Endothelial cell of umbilical vein (primary cell): Measurements from ENCODE around the gene PPM1M. TPM values are rescaled to one million over a fixed set of nuclear protein-coding genes. Genes with fewer than 3 reads are reported as not detected.

Experiments
- BruUV-seq: library from RNA; stranded (reverse); fragments of 400-500 nt; replicated peaks from 2 replicates; lab custom pipeline; 2021; lab: Mats Ljungman, UMichigan
- CTCF ChIA-PET: fragments of 300-600, 350-600 bp; sonication (Branson Sonifier 250); formaldehyde crosslinking; loops from one replicate; lab custom pipeline; 2021; ENCODE audit warnings: antibody characterized with exemption, inconsistent platforms; lab: Charles Lee
- POLR2A ChIA-PET: fragments of 300-600, 350-600 bp; sonication (Branson Sonifier 250); formaldehyde crosslinking; loops from one replicate; lab custom pipeline; 2021; ENCODE audit warnings: antibody characterized with exemption, inconsistent platforms; lab: Charles Lee
- DNase-seq: peaks from one replicate; pipeline ENCODE4 v3.0.0-alpha.2; 2011; ENCODE audit warnings: low read depth, low spot score
- FAIRE-seq: peaks from 2 replicates; lab custom pipeline; 2011; peaks lifted over from hg19 to GRCh38; lab: Jason Lieb, UNC
- H2AFZ ChIP-seq: 2 replicates; pipeline ENCODE4 v1.6.0; 2012; ENCODE audit warnings: low read depth, low read length, control low read depth, inconsistent platforms
- H3K27ac ChIP-seq: 2 replicates; pipeline ENCODE4 v1.5.1; 2011; ENCODE audit warnings: low read depth, mild to moderate bottlenecking, control low read depth, low read length, moderate library complexity; ENCODE audit not compliant: insufficient read depth
- H3K27me3 ChIP-seq, 2 experiments: 2 replicates each; pipeline versions ENCODE4 v1.6.0 to v1.6.1; 2011; ENCODE audit warnings: low read length in 2 of 2, mixed read lengths in 1 of 2; ENCODE audit not compliant: control insufficient read depth in 2 of 2, insufficient read depth in 2 of 2
- H3K36me3 ChIP-seq, 2 experiments: 2 replicates in 1 of 2; 3 replicates in 1 of 2; pipeline ENCODE4 v1.5.1; 2011; ENCODE audit warnings: low read length in 2 of 2, mild to moderate bottlenecking in 1 of 2, moderate library complexity in 1 of 2; ENCODE audit not compliant: control insufficient read depth in 2 of 2, insufficient read depth in 2 of 2; ENCODE audit errors: extremely low read depth in 1 of 2
- H3K4me1 ChIP-seq: 3 replicates; pipeline ENCODE4 v1.5.1; 2011; ENCODE audit warnings: mild to moderate bottlenecking, low read length; ENCODE audit not compliant: control insufficient read depth, insufficient read depth; ENCODE audit errors: extremely low read depth
- H3K4me2 ChIP-seq: 2 replicates; pipeline ENCODE4 v1.6.1; 2011; ENCODE audit warnings: low read length, control low read depth, mixed read lengths; ENCODE audit not compliant: insufficient read depth
- H3K4me3 ChIP-seq, 3 experiments: fragments of 200-600 bp in 1 of 3; sonication (generic), shearing (Covaris generic) in 1 of 3; replicated peaks in 1 of 3; 2 replicates each; pipeline ENCODE4 v1.5.1; 2011 to 2016; ENCODE audit warnings: control low read depth in 3 of 3, low read length in 3 of 3, mild to moderate bottlenecking in 2 of 3, inconsistent platforms in 1 of 3, low read depth in 1 of 3, moderate library complexity in 1 of 3; ENCODE audit not compliant: insufficient read depth in 1 of 3
- H3K79me2 ChIP-seq: 2 replicates; pipeline ENCODE4 v1.6.0; 2012; ENCODE audit warnings: low read length, inconsistent platforms; ENCODE audit not compliant: control insufficient read depth, insufficient read depth
- H3K9ac ChIP-seq: replicated peaks from 2 replicates; pipeline ENCODE3; 2011; ENCODE audit warnings: low read length, control low read depth; ENCODE audit not compliant: insufficient read depth; ENCODE audit errors: extremely low read depth
- H3K9me1 ChIP-seq: replicated peaks from 3 replicates; pipeline ENCODE4 v1.6.0; 2011; ENCODE audit warnings: mild to moderate bottlenecking, low read length; ENCODE audit not compliant: control insufficient read depth, insufficient read depth; ENCODE audit errors: extremely low read depth
- H3K9me3 ChIP-seq: replicated peaks from 2 replicates; pipeline ENCODE4 v1.5.1; 2012; ENCODE audit warnings: low read length, inconsistent platforms; ENCODE audit not compliant: control insufficient read depth, insufficient read depth
- H4K20me1 ChIP-seq: replicated peaks from 2 replicates; pipeline ENCODE3; 2011; ENCODE audit warnings: mild to moderate bottlenecking, low read length; ENCODE audit not compliant: control insufficient read depth, insufficient read depth; ENCODE audit errors: extremely low read depth
- EZH2 ChIP-seq: IDR thresholded peaks from 2 replicates; pipeline ENCODE4 v1.6.1; 2012; ENCODE audit warnings: borderline replicate concordance, low read depth, mild to moderate bottlenecking, moderate library complexity, low read length, inconsistent platforms; ENCODE audit not compliant: severe bottlenecking
- FOS ChIP-seq: IDR thresholded peaks from 2 replicates; pipeline ENCODE4 v1.6.1; 2011; ENCODE audit warnings: mild to moderate bottlenecking, low read length, moderate library complexity, borderline replicate concordance; ENCODE audit not compliant: insufficient read depth
- GATA2 ChIP-seq: IDR thresholded peaks from 2 replicates; pipeline ENCODE4 v1.7.0; 2011; ENCODE audit warnings: low read depth, mild to moderate bottlenecking, moderate library complexity, mixed read lengths, low read length; ENCODE audit not compliant: insufficient read length, insufficient read depth
- JUN ChIP-seq: IDR thresholded peaks from 2 replicates; pipeline ENCODE4 v1.6.1; 2011; ENCODE audit warnings: borderline replicate concordance, low read depth; ENCODE audit not compliant: insufficient read length, insufficient read depth
- MYC ChIP-seq: IDR thresholded peaks from one replicate; pipeline ENCODE4 v1.6.1; 2011; ENCODE audit warnings: mild to moderate bottlenecking, low read depth, low read length
- POLR2AphosphoS5 ChIP-seq: IDR thresholded peaks from 2 replicates; pipeline ENCODE4 v1.6.1; 2012; ENCODE audit warnings: low read depth, mild to moderate bottlenecking, control low read depth, low read length, moderate library complexity; ENCODE audit not compliant: insufficient read depth
- dilution Hi-C: fragments of 300-500 bp; cut with MboI; formaldehyde crosslinking; loops from one replicate; pipeline ENCODE4 v1.15.0; 2019; ENCODE audit warnings: low sequenced_read_pairs; ENCODE audit not compliant: extremely low pct_ligation_motif_present
- intact Hi-C: fragments of 100-400 bp; cut with micrococcal nuclease; formaldehyde crosslinking; loops from one replicate; pipeline ENCODE4 v1.10.0; 2022
- polyA plus RNA-seq, 4 experiments: library from polyadenylated mRNA; depleted of rRNA in 3 of 4; stranded (reverse) in 3 of 4; unstranded in 1 of 4; fragments of >200 nt; gene quantifications; 2 replicates each; pipeline versions ENCODE4 v1.2.1 to v1.2.3, GENCODE V29; 2011 to 2012; ENCODE audit warnings: missing spikeins in 1 of 4
- total RNA-seq: library from RNA; stranded (reverse); gene quantifications from 2 replicates; pipeline ENCODE4 v1.2.3, GENCODE V29; 2021
- TF ChIP-seq, protein P1 (sequence below), 2 donors: IDR thresholded peaks; 1 replicate in 1 of 2; 2 replicates in 1 of 2; pipeline ENCODE4 v1.5.1; 2011; ENCODE audit warnings: low read length in 2 of 2, mild to moderate bottlenecking in 2 of 2, moderate library complexity in 2 of 2, control low read depth in 1 of 2, inconsistent platforms in 1 of 2, low read depth in 1 of 2; ENCODE audit not compliant: insufficient read depth in 1 of 2; ENCODE audit errors: extremely low read depth in 1 of 2
- TF ChIP-seq, protein P2 (sequence below): IDR thresholded peaks from 2 replicates; pipeline ENCODE4 v1.6.1; 2011; ENCODE audit not compliant: insufficient read depth, insufficient read length

The PPM1M gene
- total and polyA plus RNA-seq, 2 donors (not counting 3 experiments of a cell fraction or from before 2014, with no cell fraction given): 13.7 to 19.4 TPM

DNA sequence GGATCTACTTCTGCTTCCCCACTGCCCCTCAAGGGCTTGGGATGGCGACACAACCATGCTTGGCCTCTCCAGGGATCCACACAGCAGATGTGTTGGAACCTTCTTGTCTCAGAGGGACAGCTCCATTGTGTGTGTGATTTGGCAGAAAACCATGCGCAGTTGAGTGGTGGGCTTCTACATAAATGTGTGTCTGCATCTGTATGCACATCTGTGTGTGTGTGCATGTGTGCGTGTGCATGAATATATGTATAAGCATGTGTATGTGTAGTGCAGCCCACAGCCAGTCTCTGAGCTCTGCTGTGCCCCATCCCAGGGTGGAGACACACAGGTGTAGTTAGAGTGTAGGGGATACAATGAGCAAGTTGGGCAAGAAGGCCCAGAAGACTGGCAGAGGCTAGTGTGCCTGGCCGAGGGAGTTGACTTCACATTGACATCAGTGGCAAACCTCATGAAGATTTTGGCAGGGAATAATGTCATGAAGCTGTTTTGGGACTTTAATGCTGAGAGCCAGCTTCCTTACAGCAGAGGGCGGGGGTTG, 50.2 kb downstream of the PPM1M start:
- no peak overlapping the region for H2AFZ ChIP-seq
- H3K9ac ChIP-seq: no peak overlapping the region
- no peaks in the 10 kb centered on the region for H4K20me1 ChIP-seq
- no TSS peak for BruUV-seq
- TF ChIP-seq, protein P1, sequence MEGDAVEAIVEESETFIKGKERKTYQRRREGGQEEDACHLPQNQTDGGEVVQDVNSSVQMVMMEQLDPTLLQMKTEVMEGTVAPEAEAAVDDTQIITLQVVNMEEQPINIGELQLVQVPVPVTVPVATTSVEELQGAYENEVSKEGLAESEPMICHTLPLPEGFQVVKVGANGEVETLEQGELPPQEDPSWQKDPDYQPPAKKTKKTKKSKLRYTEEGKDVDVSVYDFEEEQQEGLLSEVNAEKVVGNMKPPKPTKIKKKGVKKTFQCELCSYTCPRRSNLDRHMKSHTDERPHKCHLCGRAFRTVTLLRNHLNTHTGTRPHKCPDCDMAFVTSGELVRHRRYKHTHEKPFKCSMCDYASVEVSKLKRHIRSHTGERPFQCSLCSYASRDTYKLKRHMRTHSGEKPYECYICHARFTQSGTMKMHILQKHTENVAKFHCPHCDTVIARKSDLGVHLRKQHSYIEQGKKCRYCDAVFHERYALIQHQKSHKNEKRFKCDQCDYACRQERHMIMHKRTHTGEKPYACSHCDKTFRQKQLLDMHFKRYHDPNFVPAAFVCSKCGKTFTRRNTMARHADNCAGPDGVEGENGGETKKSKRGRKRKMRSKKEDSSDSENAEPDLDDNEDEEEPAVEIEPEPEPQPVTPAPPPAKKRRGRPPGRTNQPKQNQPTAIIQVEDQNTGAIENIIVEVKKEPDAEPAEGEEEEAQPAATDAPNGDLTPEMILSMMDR (IDR thresholded peaks at IDR 0.05; ENCODE audit: extremely low read depth in 1 of 2, insufficient read depth in 1 of 2, low read depth in 1 of 2, low read length in 2 of 2): no peak
- TF ChIP-seq, protein P2, sequence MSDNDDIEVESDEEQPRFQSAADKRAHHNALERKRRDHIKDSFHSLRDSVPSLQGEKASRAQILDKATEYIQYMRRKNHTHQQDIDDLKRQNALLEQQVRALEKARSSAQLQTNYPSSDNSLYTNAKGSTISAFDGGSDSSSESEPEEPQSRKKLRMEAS: no peak
- TF ChIP-seq EZH2 (no peak), GATA2 (no peak), POLR2AphosphoS5 (no peak), JUN (no peak), MYC (no peak), FOS (no peak)
- no peaks in the 10 kb centered on the region for H3K79me2 ChIP-seq
- H3K9me1 ChIP-seq: no peaks in the 10 kb centered on the region
- peaks cover 15% of the 10 kb centered on the region for H3K4me1 ChIP-seq
- H3K36me3 ChIP-seq: peaks cover 0 to 25% of the 10 kb centered on the region in 2 experiments
- dilution Hi-C loops: no loop called here
- no peak overlapping the region for H3K27ac ChIP-seq
- DNase-seq (no peak), FAIRE-seq (no peak)
- H3K27me3 ChIP-seq: no peaks in the 10 kb centered on the region
- H3K9me3 ChIP-seq: no peaks in the 10 kb centered on the region
- POLR2A ChIA-PET: no interaction called here
- no peak overlapping the region for H3K4me3 ChIP-seq
- CTCF ChIA-PET: interaction anchor here (1.1 to 7.1 kb wide), 2 partner anchors 14 to 42 kb away, joined by 4 to 74 read pairs; no protein-coding TSS in a partner anchor
- no peak overlapping the region for H3K4me2 ChIP-seq
- intact Hi-C loops: no loop called here
